ENCODE measurements around the gene COMMD1. TPM values are rescaled to one million over a fixed set of nuclear protein-coding genes. Genes with fewer than 3 reads are reported as not detected.
"Not testable (repeated sequence)": the region's sequence is repeated elsewhere in the genome, so short reads cannot be mapped to it uniquely, and the experiment has no call there.

Gene COMMD1
- polyA plus RNA-seq, 3 donors = 72.8 to 78.9 (median 77.9) TPM

GRCh38 chr2:62099050-62099449 is 193.6 kb downstream of the COMMD1 start:
- DNase-seq (ENCODE audit: extremely low read depth in 1 of 11, low read depth in 9 of 11, low spot score in 4 of 11) = no peak

- no peak for DNase-seq (ENCODE audit: extremely low read depth in 1 of 11, low read depth in 9 of 11, low spot score in 4 of 11)
Measured at GRCh38 chr2:62099523-62100175, 194.2 kb downstream of the COMMD1 start.

GRCh38 chr2:62101886-62102285 is 196.4 kb downstream of the COMMD1 start:
- no peak for DNase-seq (ENCODE audit: extremely low read depth in 1 of 11, low read depth in 9 of 11, low spot score in 4 of 11)

- DNase-seq (ENCODE audit: extremely low read depth in 1 of 11, low read depth in 9 of 11, low spot score in 4 of 11) = no peak
Measured at GRCh38 chr2:62102402-62102920, 197.0 kb downstream of the COMMD1 start.

- no peak for DNase-seq (ENCODE audit: extremely low read depth in 1 of 11, low read depth in 9 of 11, low spot score in 4 of 11)
Measured at GRCh38 chr2:62109554-62109953, 204.1 kb downstream of the COMMD1 start.

- DNase-seq (ENCODE audit: extremely low read depth in 1 of 11, low read depth in 9 of 11, low spot score in 4 of 11) = no peak
Measured at GRCh38 chr2:62110415-62111025, 205.0 kb downstream of the COMMD1 start.

- peak in 9 of 11 donors; percentile 7 to 25 (median 19) for DNase-seq (ENCODE audit: extremely low read depth in 1 of 11, low read depth in 9 of 11, low spot score in 4 of 11)
Measured at GRCh38 chr2:62112179-62112578, 206.7 kb downstream of the COMMD1 start.

- DNase-seq (ENCODE audit: extremely low read depth in 1 of 11, low read depth in 9 of 11, low spot score in 4 of 11) = no peak
Measured at GRCh38 chr2:62114564-62114963, 209.1 kb downstream of the COMMD1 start.

- DNase-seq (ENCODE audit: extremely low read depth in 1 of 11, low read depth in 9 of 11, low spot score in 4 of 11) = no peak
Measured at GRCh38 chr2:62116983-62117382, 211.5 kb downstream of the COMMD1 start.

GRCh38 chr2:62118160-62118559 is 212.7 kb downstream of the COMMD1 start:
- no peak for DNase-seq (ENCODE audit: extremely low read depth in 1 of 11, low read depth in 9 of 11, low spot score in 4 of 11)

- no peak for DNase-seq (ENCODE audit: extremely low read depth in 1 of 11, low read depth in 9 of 11, low spot score in 4 of 11)
Measured at GRCh38 chr2:62119311-62119974, 214.0 kb downstream of the COMMD1 start.

GRCh38 chr2:62126239-62126638 is 220.8 kb downstream of the COMMD1 start:
- DNase-seq (ENCODE audit: extremely low read depth in 1 of 11, low read depth in 9 of 11, low spot score in 4 of 11) = not testable (repeated sequence)

- no peak for DNase-seq (ENCODE audit: extremely low read depth in 1 of 11, low read depth in 9 of 11, low spot score in 4 of 11)
Measured at GRCh38 chr2:62133320-62133823, 227.9 kb downstream of the COMMD1 start.

- DNase-seq (ENCODE audit: extremely low read depth in 1 of 11, low read depth in 9 of 11, low spot score in 4 of 11) = no peak
Measured at GRCh38 chr2:62136956-62137830, 231.7 kb downstream of the COMMD1 start.

GRCh38 chr2:62140426-62141141 is 235.1 kb downstream of the COMMD1 start:
- no peak for DNase-seq (ENCODE audit: extremely low read depth in 1 of 11, low read depth in 9 of 11, low spot score in 4 of 11)

- no peak for DNase-seq (ENCODE audit: extremely low read depth in 1 of 11, low read depth in 9 of 11, low spot score in 4 of 11)
Measured at GRCh38 chr2:62141142-62141740, 235.8 kb downstream of the COMMD1 start.

- DNase-seq (ENCODE audit: extremely low read depth in 1 of 11, low read depth in 9 of 11, low spot score in 4 of 11) = no peak
Measured at GRCh38 chr2:62142054-62142453, 236.6 kb downstream of the COMMD1 start.

- DNase-seq (ENCODE audit: extremely low read depth in 1 of 11, low read depth in 9 of 11, low spot score in 4 of 11) = no peak
Measured at GRCh38 chr2:62143696-62144095, 238.2 kb downstream of the COMMD1 start.

All from renal cortex interstitium (tissue), 11 donors.